Posterior cingulate gyrus (tissue), 11 donors: ENCODE measurements around the gene PARPBP.
"Not testable (repeated sequence)": the region's sequence is repeated elsewhere in the genome, so short reads cannot be mapped to it uniquely, and the experiment has no call there.

ENCODE experiments used
- DNase-seq, 10 donors: peaks; one replicate each; pipeline versions ENCODE4 v3.0.0 to v3.0.0-alpha.2; 2020 to 2021; ENCODE audit warnings: mixed read lengths in 3 of 10
- intact Hi-C: fragments of 100-400 bp; cut with DNase I; formaldehyde crosslinking; loops from one replicate; pipeline ENCODE4 v1.15.1; 2023

PARPBP gene

DNA sequence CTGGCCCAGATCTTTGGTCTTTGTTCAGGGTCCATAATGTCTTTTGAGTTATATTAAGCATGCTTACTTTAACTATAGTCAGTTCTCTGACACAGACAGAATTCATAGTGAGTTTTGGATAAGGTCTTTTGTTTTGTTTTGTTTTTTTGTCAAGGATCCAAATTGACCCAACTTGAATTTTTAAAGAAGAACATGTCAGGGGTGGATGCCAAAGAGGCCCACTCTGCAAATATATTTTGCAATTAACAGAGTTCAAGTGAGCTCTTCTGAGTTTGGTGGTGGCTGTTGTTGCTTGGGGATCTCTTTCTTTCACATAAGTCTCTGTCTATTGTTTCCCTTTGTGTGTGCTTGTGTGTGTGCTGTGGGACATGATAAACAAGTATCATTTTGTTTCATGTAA, 112.1 kb downstream of the PARPBP start:
- intact Hi-C loops, result no loop called here
- DNase-seq, result no peak

- intact Hi-C loops, result no loop called here
- no peak for DNase-seq
Observed at GRCh38 chr12:102232446-102232845, 112.5 kb downstream of the PARPBP start.

- no peak for DNase-seq
Observed at GRCh38 chr12:102234599-102234998, 114.6 kb downstream of the PARPBP start.

GRCh38 chr12:102240859-102241258, 120.9 kb downstream of the PARPBP start:
- DNase-seq, intact Hi-C loops: not testable (repeated sequence)

More at GRCh38 chr12:102234599-102234998, 114.6 kb downstream of the PARPBP start:
- intact Hi-C loops, result no loop called here
